Measurements from ENCODE around the gene MGAT2. TPM values are rescaled to one million over a fixed set of nuclear protein-coding genes. Genes with fewer than 3 reads are reported as not detected.
A peak's percentile ranks its signal among the peaks of the same experiment; 100 is the strongest.

MGAT2 gene
- total and polyA plus RNA-seq, 9 donors: 15.9 to 45.1 (median 27.7) TPM

GRCh38 chr14:49585803-49586672 lies 34.6 kb upstream of the MGAT2 start, which contains the start of gene RPS29:
Gene RPS29 (minus strand): TSS chr14:49586380. CDS start chr14:49586346, 34 bp downstream.
- 0 to 1% (median 0%) methylated on average over 52 to 55 of the region's 55 CpGs for WGBS, 3 donors
- H3K27me3 ChIP-seq: no peaks in the 10 kb centered on the region
- H3K36me3 ChIP-seq: no peaks in the 10 kb centered on the region
- peak; percentile 97 to 98 (median 98) for DNase-seq
- peak within 1 kb of the TSS; percentile 71 to 73 for H3K27ac ChIP-seq
- no peaks in the 10 kb centered on the region for H3K9me3 ChIP-seq
- H3K4me3 ChIP-seq: peak within 1 kb of the TSS; percentile 98
- peaks cover 6% of the 10 kb centered on the region for H3K4me1 ChIP-seq (ENCODE audit: insufficient read depth)
- TF ChIP-seq, protein P1, sequence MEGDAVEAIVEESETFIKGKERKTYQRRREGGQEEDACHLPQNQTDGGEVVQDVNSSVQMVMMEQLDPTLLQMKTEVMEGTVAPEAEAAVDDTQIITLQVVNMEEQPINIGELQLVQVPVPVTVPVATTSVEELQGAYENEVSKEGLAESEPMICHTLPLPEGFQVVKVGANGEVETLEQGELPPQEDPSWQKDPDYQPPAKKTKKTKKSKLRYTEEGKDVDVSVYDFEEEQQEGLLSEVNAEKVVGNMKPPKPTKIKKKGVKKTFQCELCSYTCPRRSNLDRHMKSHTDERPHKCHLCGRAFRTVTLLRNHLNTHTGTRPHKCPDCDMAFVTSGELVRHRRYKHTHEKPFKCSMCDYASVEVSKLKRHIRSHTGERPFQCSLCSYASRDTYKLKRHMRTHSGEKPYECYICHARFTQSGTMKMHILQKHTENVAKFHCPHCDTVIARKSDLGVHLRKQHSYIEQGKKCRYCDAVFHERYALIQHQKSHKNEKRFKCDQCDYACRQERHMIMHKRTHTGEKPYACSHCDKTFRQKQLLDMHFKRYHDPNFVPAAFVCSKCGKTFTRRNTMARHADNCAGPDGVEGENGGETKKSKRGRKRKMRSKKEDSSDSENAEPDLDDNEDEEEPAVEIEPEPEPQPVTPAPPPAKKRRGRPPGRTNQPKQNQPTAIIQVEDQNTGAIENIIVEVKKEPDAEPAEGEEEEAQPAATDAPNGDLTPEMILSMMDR (IDR thresholded peaks at IDR 0.05): no peak
- TF ChIP-seq EP300 (IDR thresholded peaks at IDR 0.05) (no peak), POLR2A (IDR thresholded peaks at IDR 0.05) (peak; percentile 67)
- intact Hi-C loops (cut with DNase I): no loop called here

DNA sequence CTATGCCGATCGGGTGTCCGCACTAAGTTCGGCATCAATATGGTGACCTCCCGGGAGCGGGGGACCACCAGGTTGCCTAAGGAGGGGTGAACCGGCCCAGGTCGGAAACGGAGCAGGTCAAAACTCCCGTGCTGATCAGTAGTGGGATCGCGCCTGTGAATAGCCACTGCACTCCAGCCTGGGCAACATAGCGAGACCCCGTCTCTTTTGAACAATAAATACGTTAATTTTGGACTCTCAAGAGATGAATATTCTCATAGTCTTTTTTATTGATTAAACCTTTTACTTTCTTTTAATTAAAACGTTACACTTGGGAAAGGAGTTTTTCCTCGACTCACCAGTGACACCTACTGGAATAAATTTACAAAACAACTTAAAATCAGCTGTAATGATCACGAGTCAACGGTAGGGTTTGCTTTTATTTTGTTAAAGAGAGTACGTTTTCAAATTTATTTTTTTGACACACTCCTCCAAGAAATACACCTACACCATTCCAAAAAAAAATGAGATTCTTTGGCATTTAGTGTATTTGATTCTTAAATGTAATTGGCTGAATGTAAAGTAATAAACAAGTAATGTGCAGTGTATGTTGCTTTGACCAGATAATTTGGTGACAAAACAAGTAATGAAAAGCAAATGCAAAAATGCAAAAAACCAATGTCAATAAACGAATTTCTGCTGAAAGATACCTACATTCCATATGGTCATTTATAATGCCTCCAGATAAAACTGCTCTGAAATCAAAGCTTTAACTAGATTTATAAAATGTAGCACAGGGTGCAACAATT lies 33.7 kb upstream of the MGAT2 start:
- Histone ChIP-seq H3K4me1 (ENCODE audit: insufficient read depth) (peaks cover 6% of the 10 kb centered on the region), H3K36me3 (no peaks in the 10 kb centered on the region), H3K27me3 (no peaks in the 10 kb centered on the region), H3K9me3 (no peaks in the 10 kb centered on the region), H3K27ac (peak overlapping the region; percentile 71 to 73), H3K4me3 (peak overlapping the region; percentile 98)
- peak; percentile 40 to 55 (median 49) for DNase-seq
- WGBS, 3 donors: 1 to 3% (median 1%) methylated on average over 12 to 13 of the region's 21 CpGs
- TF ChIP-seq, protein P1 (IDR thresholded peaks at IDR 0.05): peak; percentile 67 to 89 (median 75)
- TF ChIP-seq POLR2A (IDR thresholded peaks at IDR 0.05): no peak
- intact Hi-C loops (cut with DNase I): no loop called here

GRCh38 chr14:49589387-49589786 lies 31.2 kb upstream of the MGAT2 start:
- H3K4me1 ChIP-seq (ENCODE audit: insufficient read depth): peaks cover 5% of the 10 kb centered on the region

GRCh38 chr14:49593016-49593415 lies 27.6 kb upstream of the MGAT2 start:
- 81 to 90% (median 87%) methylated on average over 3 of the region's 3 CpGs for WGBS, 3 donors
- no peaks in the 10 kb centered on the region for H3K36me3 ChIP-seq
- H3K4me3 ChIP-seq: no peak overlapping the region
- intact Hi-C loops (cut with DNase I): no loop called here
- H3K4me1 ChIP-seq (ENCODE audit: insufficient read depth): peaks cover 2% of the 10 kb centered on the region
- no peaks in the 10 kb centered on the region for H3K9me3 ChIP-seq
- no peak overlapping the region for H3K27ac ChIP-seq
- no peak for DNase-seq
- TF ChIP-seq EP300 (IDR thresholded peaks at IDR 0.05) (no peak), POLR2A (IDR thresholded peaks at IDR 0.05) (no peak)
- TF ChIP-seq, protein P1 (IDR thresholded peaks at IDR 0.05): no peak
- no peaks in the 10 kb centered on the region for H3K27me3 ChIP-seq

More at GRCh38 chr14:49589387-49589786, 31.2 kb upstream of the MGAT2 start:
- no peaks in the 10 kb centered on the region for H3K27me3 ChIP-seq
- H3K36me3 ChIP-seq: no peaks in the 10 kb centered on the region
- H3K4me3 ChIP-seq: no peak overlapping the region
- WGBS, 3 donors: 84 to 90% (median 86%) methylated on average over 3 of the region's 3 CpGs
- TF ChIP-seq POLR2A (IDR thresholded peaks at IDR 0.05) (no peak), EP300 (IDR thresholded peaks at IDR 0.05) (no peak)
- TF ChIP-seq, protein P1 (IDR thresholded peaks at IDR 0.05): no peak
- no peaks in the 10 kb centered on the region for H3K9me3 ChIP-seq
- intact Hi-C loops (cut with DNase I): no loop called here
- DNase-seq: no peak
- no peak overlapping the region for H3K27ac ChIP-seq

All from ovary (tissue), 9 donors.